ENCODE results near the gene COX8A. TPM values are rescaled to one million over a fixed set of nuclear protein-coding genes. Genes with fewer than 3 reads are reported as not detected.
"Not testable (repeated sequence)": the region's sequence is repeated elsewhere in the genome, so short reads cannot be mapped to it uniquely, and the experiment has no call there.

Gene COX8A
- total RNA-seq, 1 experiment from 2014 or later = 611 TPM

- no peak for DNase-seq (ENCODE audit: low read depth)
Observed at GRCh38 chr11:63969461-63969860, 5.0 kb upstream of the COX8A start.

GRCh38 chr11:63970902-63971301 is 3.5 kb upstream of the COX8A start:
- DNase-seq (ENCODE audit: low read depth) = no peak

- DNase-seq (ENCODE audit: low read depth) = not testable (repeated sequence)
Observed at GRCh38 chr11:63973912-63974258, 535 bp upstream of the COX8A start.

- no peak for DNase-seq (ENCODE audit: low read depth)
Observed at GRCh38 chr11:63978551-63979239, 4.3 kb downstream of the COX8A start.

- DNase-seq (ENCODE audit: low read depth) = no peak
Observed at GRCh38 chr11:63979426-63979825, 5.0 kb downstream of the COX8A start.

- no peak for DNase-seq (ENCODE audit: low read depth)
Observed at GRCh38 chr11:63985812-63986155, 11.4 kb downstream of the COX8A start.

- peak; percentile 84 for DNase-seq (ENCODE audit: low read depth)
Observed at GRCh38 chr11:63986156-63986931, 11.9 kb downstream of the COX8A start, which contains the start of gene OTUB1. Gene OTUB1, plus strand, starts transcription at chr11:63986438. Its CDS starts 19 bp downstream, at chr11:63986457.

GRCh38 chr11:63986932-63987513 is 12.6 kb downstream of the COX8A start:
- DNase-seq (ENCODE audit: low read depth) = no peak

GRCh38 chr11:63991558-63991957 is 17.1 kb downstream of the COX8A start:
- DNase-seq (ENCODE audit: low read depth) = no peak

GRCh38 chr11:63993100-63993499 is 18.7 kb downstream of the COX8A start:
- DNase-seq (ENCODE audit: low read depth) = no peak

- no peak for DNase-seq (ENCODE audit: low read depth)
Observed at GRCh38 chr11:63993993-63994392, 19.6 kb downstream of the COX8A start.

- no peak for DNase-seq (ENCODE audit: low read depth)
Observed at GRCh38 chr11:63996512-63996911, 22.1 kb downstream of the COX8A start.

GRCh38 chr11:63997104-63997700 is 22.8 kb downstream of the COX8A start:
- no peak for DNase-seq (ENCODE audit: low read depth)

- DNase-seq (ENCODE audit: low read depth) = no peak
Observed at GRCh38 chr11:63997801-63998337, 23.4 kb downstream of the COX8A start.

GRCh38 chr11:63998558-63999348 is 24.3 kb downstream of the COX8A start:
- DNase-seq (ENCODE audit: low read depth) = no peak

- DNase-seq (ENCODE audit: low read depth) = no peak
Observed at GRCh38 chr11:63999349-64000025, 25.1 kb downstream of the COX8A start.

- DNase-seq (ENCODE audit: low read depth) = no peak
Observed at GRCh38 chr11:64000026-64000739, 25.8 kb downstream of the COX8A start.

GRCh38 chr11:64000740-64001483 is 26.5 kb downstream of the COX8A start:
- no peak for DNase-seq (ENCODE audit: low read depth)
